ENCODE data around the gene AHRR. TPM values are rescaled to one million over a fixed set of nuclear protein-coding genes. Genes with fewer than 3 reads are reported as not detected.
"Not testable (repeated sequence)": the region's sequence is repeated elsewhere in the genome, so short reads cannot be mapped to it uniquely, and the experiment has no call there.

The AHRR gene
- total RNA-seq, 2 experiments from 2014 or later: 35.7 to 41.6 TPM

DNA sequence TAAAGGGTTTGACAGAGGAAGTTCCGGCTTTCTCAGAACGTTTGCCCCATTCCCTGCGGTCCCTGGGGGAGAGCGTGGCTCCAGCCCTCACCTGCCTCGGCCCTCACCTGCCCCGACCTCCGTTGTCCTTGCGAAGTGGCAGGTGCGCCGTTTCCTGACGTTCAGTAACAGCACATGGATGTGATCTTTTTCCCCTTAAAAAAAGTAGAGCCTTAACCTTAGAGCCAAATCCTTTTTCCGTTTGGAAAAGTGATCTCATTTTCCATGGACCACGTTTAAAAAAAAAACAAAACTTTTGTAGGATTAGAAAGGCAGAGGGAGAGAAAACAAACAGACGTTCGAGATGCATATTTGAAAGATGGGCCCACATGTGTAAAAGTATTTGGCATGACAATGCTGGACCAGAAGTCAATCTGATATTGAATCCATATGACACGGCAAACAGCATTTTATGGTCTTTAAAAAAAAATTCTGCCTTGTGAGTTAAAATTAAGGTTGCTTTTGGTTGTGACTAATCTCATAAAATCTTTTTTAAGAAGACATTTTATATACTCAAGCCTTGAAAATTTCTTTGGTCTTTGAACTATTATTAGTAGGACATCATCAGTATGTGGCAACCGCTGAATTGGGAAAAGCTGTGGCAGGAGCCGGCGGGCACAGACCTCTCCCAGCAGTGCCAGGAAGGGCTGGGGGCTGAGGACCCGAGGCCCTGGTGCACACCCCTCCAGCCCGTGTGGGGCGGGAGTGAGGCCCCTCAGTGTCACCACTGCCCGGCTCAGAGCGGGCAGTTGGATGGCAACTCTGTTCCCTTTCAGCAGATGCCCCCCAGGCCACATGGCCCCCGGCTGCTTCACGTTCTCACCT lies 79.0 kb downstream of the AHRR start:
- peaks cover 41% of the 10 kb centered on the region for H3K36me3 Mint-ChIP-seq
- peak overlapping the region; percentile 63 for H3K4me3 Mint-ChIP-seq
- POLR2A ChIA-PET: interaction anchor here (0.6 to 1.1 kb wide), 2 partner anchors 22 to 27 kb away, joined by 3 read pairs; no protein-coding TSS in a partner anchor
- peak overlapping the region; percentile 36 for H3K27ac Mint-ChIP-seq
- no peaks in the 10 kb centered on the region for H3K9me3 Mint-ChIP-seq
- H3K4me1 Mint-ChIP-seq: peaks cover 19% of the 10 kb centered on the region
- ATAC-seq (ENCODE audit: low read depth) (no peak), DNase-seq (no peak)
- no peaks in the 10 kb centered on the region for H3K27me3 Mint-ChIP-seq

DNA sequence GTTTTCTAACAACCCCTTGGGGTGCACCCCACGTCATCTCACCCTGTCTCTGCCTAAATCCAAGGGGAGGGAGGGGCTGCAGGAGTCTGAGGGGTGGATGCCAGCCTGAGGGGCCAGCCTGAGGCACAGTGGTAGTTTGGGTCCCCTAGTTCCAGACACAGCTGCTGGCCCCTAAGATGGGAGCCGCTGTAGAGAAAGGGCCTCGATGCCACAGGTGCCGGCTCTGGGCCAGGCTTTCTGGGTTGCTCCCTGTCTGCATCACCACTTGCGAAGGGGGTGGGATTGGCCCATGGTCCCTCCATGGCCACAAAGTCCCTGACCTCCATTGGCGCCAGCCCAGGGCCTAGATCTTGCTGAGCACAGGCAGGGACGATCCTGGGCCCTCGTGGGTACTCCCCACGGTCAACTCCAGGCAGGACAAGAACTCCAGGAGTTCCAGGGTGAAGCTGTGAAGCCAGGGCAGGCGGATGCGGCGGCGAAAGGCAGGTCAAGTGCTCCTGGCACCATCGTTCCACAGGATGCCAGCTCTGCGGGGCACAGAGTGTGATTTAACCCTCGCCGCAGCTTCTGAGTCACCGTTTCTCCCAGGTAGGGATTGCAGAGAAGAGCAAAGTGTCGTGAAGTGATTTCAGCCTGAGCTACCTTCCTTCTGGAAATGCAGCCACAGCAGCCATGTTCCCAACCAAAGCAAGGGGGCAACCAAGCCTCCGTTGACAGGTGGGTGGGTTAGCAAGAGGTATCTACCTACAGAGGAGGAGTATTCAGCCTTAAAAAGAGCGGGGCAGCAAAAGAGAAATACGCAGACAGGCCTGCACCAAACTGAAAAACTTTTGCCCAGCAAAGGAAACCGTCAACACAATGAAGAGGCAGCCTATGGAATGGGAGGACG lies 79.9 kb downstream of the AHRR start:
- ATAC-seq (ENCODE audit: low read depth) (no peak), DNase-seq (no peak)
- no peak overlapping the region for H3K27ac Mint-ChIP-seq
- H3K9me3 Mint-ChIP-seq: no peaks in the 10 kb centered on the region
- H3K4me3 Mint-ChIP-seq: no peak overlapping the region
- H3K36me3 Mint-ChIP-seq: peaks cover 44% of the 10 kb centered on the region
- H3K27me3 Mint-ChIP-seq: no peaks in the 10 kb centered on the region
- H3K4me1 Mint-ChIP-seq: peaks cover 19% of the 10 kb centered on the region
- POLR2A ChIA-PET: interaction anchor here (0.6 kb wide), 2 partner anchors 28 to 1079 kb away, joined by 3 read pairs; no protein-coding TSS in a partner anchor

DNA sequence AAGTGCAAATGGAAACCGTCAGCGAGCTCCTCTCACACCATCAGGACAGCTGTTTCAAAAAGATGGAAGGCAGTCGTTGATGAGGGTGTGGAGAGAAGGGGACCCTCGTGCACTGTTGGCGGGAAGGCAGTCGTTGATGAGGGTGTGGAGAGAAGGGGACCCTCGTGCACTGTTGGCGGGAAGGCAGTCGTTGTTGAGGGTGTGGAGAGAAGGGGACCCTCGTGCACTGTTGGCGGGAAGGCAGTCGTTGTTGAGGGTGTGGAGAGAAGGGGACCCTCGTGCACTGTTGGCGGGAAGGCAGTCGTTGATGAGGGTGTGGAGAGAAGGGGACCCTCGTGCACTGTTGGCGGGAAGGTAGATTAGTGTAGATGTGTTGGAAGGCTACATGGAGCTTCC lies 80.7 kb downstream of the AHRR start:
- not testable (repeated sequence) for H3K27ac Mint-ChIP-seq

DNA sequence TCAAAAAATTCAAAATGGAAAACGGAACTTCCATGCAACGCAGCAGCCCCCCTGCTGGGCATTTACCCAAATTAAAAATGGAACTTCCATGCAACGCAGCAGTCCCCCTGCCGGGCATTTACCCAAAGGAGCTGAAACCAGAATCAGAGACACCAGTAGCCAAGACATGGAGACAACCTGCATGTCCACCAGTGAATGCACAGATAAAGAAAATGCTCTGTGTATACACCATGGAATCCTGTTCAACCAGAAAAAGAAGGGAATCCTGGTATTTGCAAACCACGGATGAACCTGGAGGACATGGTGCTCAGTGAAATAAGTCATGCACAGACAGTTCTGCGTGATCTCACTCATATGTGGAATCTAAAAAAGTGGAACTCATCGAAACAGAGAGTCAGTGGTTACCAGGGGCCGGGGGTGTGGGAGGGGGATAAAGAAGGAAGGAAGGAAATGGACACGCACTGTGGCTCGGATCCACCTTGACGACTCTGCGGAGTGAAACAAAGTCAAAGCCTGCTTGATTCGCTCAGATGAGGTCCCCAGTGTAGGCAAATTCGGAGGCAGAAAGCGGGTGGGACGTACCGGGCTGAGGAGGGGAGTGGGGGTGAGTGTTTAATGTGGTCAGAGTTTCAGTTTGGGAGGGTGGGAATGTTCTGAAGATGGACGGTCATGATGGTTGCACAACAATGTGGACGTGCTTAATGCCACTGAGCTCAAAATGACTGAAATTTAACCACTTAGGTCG lies 81.3 kb downstream of the AHRR start:
- no peak for ATAC-seq (ENCODE audit: low read depth)
- H3K9me3 Mint-ChIP-seq: no peaks in the 10 kb centered on the region
- H3K36me3 Mint-ChIP-seq: peaks cover 44% of the 10 kb centered on the region
- H3K4me3 Mint-ChIP-seq: peak overlapping the region; percentile 10
- POLR2A ChIA-PET: no interaction called here
- H3K27ac Mint-ChIP-seq: peak overlapping the region; percentile 38
- peaks cover 22% of the 10 kb centered on the region for H3K4me1 Mint-ChIP-seq
- H3K27me3 Mint-ChIP-seq: no peaks in the 10 kb centered on the region
- DNase-seq: no peak

More for the DNA sequence above, 80.7 kb downstream of the AHRR start:
- H3K9me3 Mint-ChIP-seq; ATAC-seq (ENCODE audit: low read depth); H3K4me3 Mint-ChIP-seq; DNase-seq; H3K27me3 Mint-ChIP-seq: not testable (repeated sequence)
- H3K36me3 Mint-ChIP-seq: peaks cover 44% of the 10 kb centered on the region
- POLR2A ChIA-PET: interaction anchor here (0.6 kb wide), 1 partner anchor 1078 kb away, joined by 3 read pairs; no protein-coding TSS in a partner anchor
- peaks cover 22% of the 10 kb centered on the region for H3K4me1 Mint-ChIP-seq

DNA sequence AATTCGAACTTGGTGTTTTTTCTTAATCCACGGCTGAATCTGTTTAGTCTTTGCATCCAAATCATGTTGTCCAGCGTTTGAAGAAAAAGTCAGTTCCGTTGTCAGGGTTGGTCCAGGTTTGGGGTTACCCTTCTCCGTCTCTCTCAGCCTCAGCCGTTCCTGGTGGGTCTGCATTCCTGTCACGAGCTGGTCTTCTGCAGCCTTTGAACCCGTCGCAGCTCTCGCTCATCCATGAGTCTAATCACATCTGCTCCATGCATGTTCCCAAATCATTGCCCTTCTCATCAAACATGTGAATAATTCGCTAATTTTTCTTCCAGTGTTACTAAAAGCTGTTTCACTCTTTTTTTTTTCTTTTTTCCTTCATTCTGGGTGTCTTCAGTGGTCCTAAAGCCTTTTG lies 82.5 kb downstream of the AHRR start:
- Mint-ChIP-seq H3K27ac (no peak overlapping the region), H3K9me3 (no peaks in the 10 kb centered on the region), H3K4me1 (peaks cover 21% of the 10 kb centered on the region), H3K4me3 (no peak overlapping the region), H3K27me3 (no peaks in the 10 kb centered on the region), H3K36me3 (peaks cover 46% of the 10 kb centered on the region)
- ATAC-seq (ENCODE audit: low read depth): no peak
- no peak for DNase-seq
- POLR2A ChIA-PET: no interaction called here

DNA sequence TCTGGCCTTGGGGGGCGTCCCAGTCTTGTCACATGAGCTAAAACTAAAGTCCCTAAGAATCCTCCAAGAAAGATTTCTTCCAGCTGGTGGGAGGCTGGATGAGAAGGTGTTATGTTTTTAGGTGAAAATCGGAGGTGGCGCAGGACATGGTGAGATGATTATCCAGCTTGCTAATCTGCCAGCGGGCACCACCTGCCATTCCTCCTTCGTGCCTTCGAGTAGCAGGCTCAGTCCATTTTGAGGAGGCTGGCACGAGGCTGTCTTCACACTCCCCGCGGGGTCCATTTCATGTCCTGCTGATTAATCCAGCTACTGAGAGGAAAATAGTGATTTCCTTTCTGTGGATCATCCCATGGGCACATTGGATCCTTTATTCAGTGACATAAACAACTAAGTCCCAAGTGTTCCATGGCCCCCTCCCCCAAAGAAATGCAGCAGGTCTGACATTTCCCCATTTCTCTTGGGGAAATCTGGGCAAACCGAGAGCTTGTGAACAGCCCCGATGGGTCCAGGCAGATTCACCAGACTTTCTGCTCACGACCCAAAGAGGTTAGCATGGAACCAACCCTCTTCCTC lies 83.2 kb downstream of the AHRR start:
- H3K27ac Mint-ChIP-seq: no peak overlapping the region
- POLR2A ChIA-PET: no interaction called here
- H3K27me3 Mint-ChIP-seq: no peaks in the 10 kb centered on the region
- H3K4me1 Mint-ChIP-seq: peaks cover 15% of the 10 kb centered on the region
- DNase-seq (no peak), ATAC-seq (ENCODE audit: low read depth) (no peak)
- H3K4me3 Mint-ChIP-seq: no peak overlapping the region
- no peaks in the 10 kb centered on the region for H3K9me3 Mint-ChIP-seq
- peaks cover 46% of the 10 kb centered on the region for H3K36me3 Mint-ChIP-seq

DNA sequence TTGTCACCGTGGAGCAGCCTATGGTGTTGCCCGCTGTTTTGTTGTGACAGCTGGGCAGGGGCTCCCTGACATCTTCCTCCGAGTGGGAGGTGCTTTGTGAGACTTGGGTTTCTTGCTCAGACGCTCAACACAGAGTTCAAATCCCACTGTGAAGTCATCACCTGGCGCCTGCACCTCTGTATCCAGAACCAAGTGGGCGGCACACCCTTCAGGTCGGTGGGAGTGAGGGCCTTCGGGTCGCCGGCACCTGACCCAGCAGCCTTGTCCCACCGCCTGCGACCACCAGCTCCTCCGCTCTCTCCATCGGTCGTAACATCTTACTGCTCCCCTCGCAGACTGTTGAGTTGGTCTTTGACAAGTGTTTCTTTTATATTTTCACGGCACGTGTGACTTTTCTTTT lies 83.9 kb downstream of the AHRR start:
- Mint-ChIP-seq H3K27me3 (no peaks in the 10 kb centered on the region), H3K27ac (no peak overlapping the region), H3K36me3 (peaks cover 41% of the 10 kb centered on the region), H3K9me3 (no peaks in the 10 kb centered on the region), H3K4me1 (peaks cover 9% of the 10 kb centered on the region), H3K4me3 (no peak overlapping the region)
- POLR2A ChIA-PET: no interaction called here
- ATAC-seq (ENCODE audit: low read depth) (no peak), DNase-seq (no peak)

DNA sequence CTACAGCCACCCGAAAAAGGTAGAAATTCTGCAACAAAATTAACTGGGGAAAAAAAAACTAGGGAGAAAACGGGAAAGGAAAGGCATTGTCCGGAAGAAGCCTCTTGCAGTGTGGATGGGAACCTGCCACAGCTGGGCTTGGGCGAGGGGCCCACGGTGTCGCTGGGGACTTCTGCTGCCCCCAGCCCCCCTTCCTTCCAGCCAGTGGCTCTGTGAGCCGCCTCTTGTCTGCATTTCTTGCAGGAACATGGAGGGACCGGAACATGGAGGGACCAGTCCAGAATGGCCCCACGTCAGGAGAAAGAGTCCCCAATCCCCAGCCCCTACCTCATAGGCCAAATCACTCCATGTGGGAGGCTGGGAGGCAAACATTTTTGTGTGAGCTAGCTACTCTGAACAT lies 84.5 kb downstream of the AHRR start:
- H3K36me3 Mint-ChIP-seq: peaks cover 41% of the 10 kb centered on the region
- H3K27ac Mint-ChIP-seq: no peak overlapping the region
- no peak for DNase-seq
- no peaks in the 10 kb centered on the region for H3K27me3 Mint-ChIP-seq
- ATAC-seq (ENCODE audit: low read depth): no peak
- POLR2A ChIA-PET: no interaction called here
- H3K9me3 Mint-ChIP-seq: no peaks in the 10 kb centered on the region
- no peak overlapping the region for H3K4me3 Mint-ChIP-seq
- H3K4me1 Mint-ChIP-seq: peaks cover 10% of the 10 kb centered on the region

DNA sequence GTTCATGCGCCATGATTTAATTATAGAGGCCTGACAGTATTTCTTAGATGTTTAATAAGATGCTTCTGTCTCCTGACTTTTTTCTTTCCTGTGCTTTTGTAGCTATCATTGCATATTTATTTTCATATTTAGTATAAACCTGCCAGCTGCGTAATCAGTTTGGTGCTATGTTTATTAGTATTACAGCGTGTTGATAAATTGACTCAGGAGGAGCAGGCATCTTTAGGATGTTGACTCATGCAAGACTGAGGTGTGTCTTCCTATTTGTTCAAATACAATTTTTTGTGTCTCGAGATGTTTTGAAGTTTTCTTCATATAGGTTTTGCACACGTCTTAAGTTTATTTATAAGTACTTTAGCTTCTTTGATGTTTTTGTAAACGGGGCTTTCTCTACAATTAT lies 85.5 kb downstream of the AHRR start:
- DNase-seq (no peak), ATAC-seq (ENCODE audit: low read depth) (no peak)
- POLR2A ChIA-PET: no interaction called here
- Mint-ChIP-seq H3K36me3 (peaks cover 36% of the 10 kb centered on the region), H3K4me3 (no peak overlapping the region), H3K27me3 (no peaks in the 10 kb centered on the region), H3K27ac (no peak overlapping the region), H3K9me3 (no peaks in the 10 kb centered on the region), H3K4me1 (peaks cover 12% of the 10 kb centered on the region)

DNA sequence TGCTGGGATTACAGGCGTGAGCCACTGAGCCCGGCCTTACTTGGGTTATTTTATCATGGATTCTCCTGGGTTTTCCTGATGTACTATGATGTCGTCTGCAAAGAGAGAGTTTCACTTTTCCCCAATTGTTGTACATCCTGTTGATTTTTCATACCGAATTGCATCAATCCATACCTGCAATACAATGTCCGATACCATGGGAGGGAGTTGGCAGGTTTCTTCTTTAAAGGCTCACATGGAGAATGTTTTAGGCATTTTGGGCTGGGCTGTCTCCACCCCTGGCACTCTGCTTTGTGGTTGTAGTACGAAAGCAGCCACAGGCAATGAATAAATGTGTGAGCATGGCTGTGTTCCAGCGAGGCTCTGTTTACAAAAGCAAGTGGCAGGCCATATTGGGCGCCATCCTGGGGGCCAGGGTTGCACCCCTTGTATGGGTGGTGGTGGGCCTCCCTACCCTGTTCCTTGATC lies 86.3 kb downstream of the AHRR start:
- no peak overlapping the region for H3K4me3 Mint-ChIP-seq
- peaks cover 36% of the 10 kb centered on the region for H3K36me3 Mint-ChIP-seq
- no peaks in the 10 kb centered on the region for H3K9me3 Mint-ChIP-seq
- POLR2A ChIA-PET: no interaction called here
- ATAC-seq (ENCODE audit: low read depth) (no peak), DNase-seq (no peak)
- H3K4me1 Mint-ChIP-seq: peaks cover 10% of the 10 kb centered on the region
- H3K27ac Mint-ChIP-seq: no peak overlapping the region
- H3K27me3 Mint-ChIP-seq: no peaks in the 10 kb centered on the region

DNA sequence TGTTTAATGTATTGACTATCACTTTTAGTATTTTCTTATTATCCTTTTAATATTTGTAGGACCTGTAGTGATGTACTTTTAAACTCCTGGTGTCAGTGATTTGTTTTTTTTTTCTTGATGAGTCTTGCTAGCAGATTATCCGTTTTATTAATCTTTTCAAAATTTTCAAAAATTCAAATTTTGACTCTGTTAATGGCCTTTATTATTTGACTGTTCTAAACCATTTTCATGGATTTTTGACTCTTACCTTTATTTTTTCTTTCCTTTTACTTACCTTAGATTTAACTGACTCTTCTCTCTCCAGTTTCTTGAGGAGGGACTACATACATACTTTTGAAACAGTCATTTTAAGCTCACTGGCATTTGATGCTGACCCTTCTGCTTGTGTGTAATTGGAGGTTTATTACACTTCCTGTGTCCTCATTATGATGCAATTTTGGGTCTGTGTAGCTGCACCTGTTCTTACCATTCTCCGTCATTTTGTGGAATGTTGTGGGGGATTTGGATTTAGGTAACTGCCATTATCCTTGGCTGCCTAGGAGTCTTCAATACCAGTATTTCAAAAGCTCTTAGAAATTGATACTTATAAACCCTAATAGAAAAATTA lies 89.5 kb downstream of the AHRR start:
- no peaks in the 10 kb centered on the region for H3K27me3 Mint-ChIP-seq
- DNase-seq: no peak
- H3K27ac Mint-ChIP-seq: peak overlapping the region; percentile 39
- H3K36me3 Mint-ChIP-seq: peaks cover 22% of the 10 kb centered on the region
- ATAC-seq (ENCODE audit: low read depth): no peak
- H3K9me3 Mint-ChIP-seq: no peaks in the 10 kb centered on the region
- H3K4me3 Mint-ChIP-seq: no peak overlapping the region
- H3K4me1 Mint-ChIP-seq: peaks cover 17% of the 10 kb centered on the region
- POLR2A ChIA-PET: no interaction called here

DNA sequence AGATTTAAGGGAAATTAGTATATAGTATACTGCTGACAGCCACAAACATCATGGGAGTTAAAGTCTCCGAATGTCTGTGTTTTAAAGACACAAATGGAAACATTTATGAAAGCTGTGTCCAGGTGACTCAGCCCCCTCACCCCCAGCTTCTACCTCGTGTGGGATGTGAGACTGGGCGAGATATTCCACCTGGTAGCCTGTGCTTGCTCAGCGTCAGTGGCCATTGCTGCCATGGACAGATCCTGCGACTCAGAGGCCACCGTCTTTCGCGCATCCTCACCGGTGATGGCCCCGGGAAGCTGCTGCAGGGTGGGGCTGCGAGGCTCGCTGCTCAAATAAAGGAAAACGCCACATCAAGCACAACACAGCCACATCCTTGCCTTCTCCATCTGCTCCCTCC lies 90.2 kb downstream of the AHRR start:
- ATAC-seq (ENCODE audit: low read depth) (no peak), DNase-seq (no peak)
- POLR2A ChIA-PET: no interaction called here
- Mint-ChIP-seq H3K4me3 (no peak overlapping the region), H3K4me1 (peaks cover 17% of the 10 kb centered on the region), H3K9me3 (no peaks in the 10 kb centered on the region), H3K27ac (no peak overlapping the region), H3K27me3 (no peaks in the 10 kb centered on the region), H3K36me3 (peaks cover 22% of the 10 kb centered on the region)

Measured in activated naive CD8-positive, alpha-beta T cell treated with anti-CD3 and anti-CD28 coated beads, Interleukin-2, amount 10 ng/mL, durations not matched to agents 7 days and 5 days (primary cell).